Keratinocyte (primary cell): ENCODE measurements around the gene CYP3A4. TPM values are rescaled to one million over a fixed set of nuclear protein-coding genes. Genes with fewer than 3 reads are reported as not detected.
A peak's percentile ranks its signal among the peaks of the same experiment; 100 is the strongest.

Source experiments
- DNase-seq: peaks from one replicate; pipeline ENCODE4 v3.0.0-alpha.2; 2011; ENCODE audit warnings: low read depth, missing footprints, low spot score
- FAIRE-seq: peaks from 2 replicates; lab custom pipeline; 2011; peaks lifted over from hg19 to GRCh38; lab: Jason Lieb, UNC
- H2AFZ ChIP-seq: 2 replicates; pipeline ENCODE4 v1.6.0; 2012; ENCODE audit warnings: low read length, control low read depth, inconsistent platforms; ENCODE audit not compliant: control insufficient read depth
- H3K27ac ChIP-seq: 2 replicates; pipeline ENCODE4 v1.5.1; 2011; ENCODE audit warnings: low read length; ENCODE audit not compliant: control insufficient read depth, insufficient read depth
- H3K27me3 ChIP-seq: 3 replicates; pipeline ENCODE4 v1.6.0; 2011; ENCODE audit warnings: low read length; ENCODE audit not compliant: control insufficient read depth, insufficient read depth; ENCODE audit errors: extremely low read depth
- H3K36me3 ChIP-seq, 2 experiments: 2 replicates in 1 of 2; 3 replicates in 1 of 2; pipeline ENCODE4 v1.5.1; 2011; ENCODE audit warnings: low read length in 2 of 2, mild to moderate bottlenecking in 1 of 2; ENCODE audit not compliant: control insufficient read depth in 2 of 2, insufficient read depth in 2 of 2; ENCODE audit errors: extremely low read depth in 1 of 2
- H3K4me1 ChIP-seq: 3 replicates; pipeline ENCODE4 v1.5.1; 2011; ENCODE audit warnings: low read length; ENCODE audit not compliant: control insufficient read depth, insufficient read depth; ENCODE audit errors: extremely low read depth
- H3K4me2 ChIP-seq: 3 replicates; pipeline ENCODE4 v1.6.0; 2011; ENCODE audit warnings: low read depth, low read length; ENCODE audit not compliant: control insufficient read depth, insufficient read depth; ENCODE audit errors: extremely low read depth
- H3K4me3 ChIP-seq, 3 experiments: fragments of 200-600 bp in 1 of 3; sonication (generic) in 1 of 3; 2 replicates in 2 of 3; 3 replicates in 1 of 3; pipeline ENCODE4 v1.5.1; 2011 to 2016; ENCODE audit warnings: low read length in 3 of 3, mild to moderate bottlenecking in 3 of 3, control low read depth in 2 of 3, inconsistent platforms in 1 of 3, low read depth in 1 of 3, mixed read lengths in 1 of 3, mixed run types in 1 of 3, moderate library complexity in 1 of 3; ENCODE audit not compliant: control insufficient read depth in 2 of 3, insufficient read depth in 2 of 3; ENCODE audit errors: extremely low read depth in 1 of 3
- H3K79me2 ChIP-seq: 2 replicates; pipeline ENCODE4 v1.6.0; 2012; ENCODE audit warnings: low read length; ENCODE audit not compliant: control insufficient read depth, insufficient read depth
- H3K9ac ChIP-seq: 3 replicates; pipeline ENCODE4 v1.6.0; 2011; ENCODE audit warnings: low read length; ENCODE audit not compliant: control insufficient read depth, insufficient read depth; ENCODE audit errors: extremely low read depth
- H3K9me1 ChIP-seq: 3 replicates; pipeline ENCODE4 v1.6.0; 2011; ENCODE audit warnings: low read length; ENCODE audit not compliant: control insufficient read depth, insufficient read depth; ENCODE audit errors: extremely low read depth
- H3K9me3 ChIP-seq: 2 replicates; pipeline ENCODE4 v1.5.1; 2012; ENCODE audit warnings: low read depth, low read length; ENCODE audit not compliant: control insufficient read depth
- H4K20me1 ChIP-seq: 3 replicates; pipeline ENCODE4 v1.6.0; 2011; ENCODE audit warnings: low read length; ENCODE audit not compliant: control insufficient read depth, insufficient read depth; ENCODE audit errors: extremely low read depth
- EZH2 ChIP-seq: IDR thresholded peaks from one replicate; pipeline ENCODE4 v1.6.1; 2012; ENCODE audit warnings: inconsistent platforms, mild to moderate bottlenecking, low read length, moderate library complexity
- dilution Hi-C: fragments of 300-500 bp; cut with MboI; formaldehyde crosslinking; loops from one replicate; pipeline ENCODE4 v1.7.0; 2020; ENCODE audit warnings: low sequenced_read_pairs; ENCODE audit not compliant: extremely low pct_ligation_motif_present
- polyA plus RNA-seq, 5 experiments: library from polyadenylated mRNA; depleted of rRNA in 3 of 5; stranded (reverse) in 3 of 5; stranded (forward) in 1 of 5; unstranded in 1 of 5; fragments of >200 nt; gene quantifications; 1 replicate in 1 of 5; 2 replicates in 3 of 5; 3 replicates in 1 of 5; pipeline versions ENCODE4 v1.2.1 to v1.2.3, GENCODE V29; 2011 to 2012; ENCODE audit warnings: missing spikeins in 2 of 5, low read depth in 1 of 5, low replicate concordance in 1 of 5
- TF ChIP-seq, protein P1 (sequence below), 3 experiments: IDR thresholded peaks in 1 of 3; conservative IDR thresholded peaks in 1 of 3; optimal IDR thresholded peaks in 1 of 3; 2 replicates in 2 of 3; 3 replicates in 1 of 3; pipeline versions ENCODE3 to v1.5.1; 2011; ENCODE audit warnings: low read length in 3 of 3, mild to moderate bottlenecking in 3 of 3, moderate library complexity in 2 of 3, control low read depth in 1 of 3, inconsistent platforms in 1 of 3; ENCODE audit not compliant: insufficient read depth in 2 of 3; ENCODE audit errors: extremely low read depth in 1 of 3

The CYP3A4 gene
- polyA plus RNA-seq, 1 donor (not counting 4 experiments of a cell fraction or from before 2014, with no cell fraction given) = not detected

DNA sequence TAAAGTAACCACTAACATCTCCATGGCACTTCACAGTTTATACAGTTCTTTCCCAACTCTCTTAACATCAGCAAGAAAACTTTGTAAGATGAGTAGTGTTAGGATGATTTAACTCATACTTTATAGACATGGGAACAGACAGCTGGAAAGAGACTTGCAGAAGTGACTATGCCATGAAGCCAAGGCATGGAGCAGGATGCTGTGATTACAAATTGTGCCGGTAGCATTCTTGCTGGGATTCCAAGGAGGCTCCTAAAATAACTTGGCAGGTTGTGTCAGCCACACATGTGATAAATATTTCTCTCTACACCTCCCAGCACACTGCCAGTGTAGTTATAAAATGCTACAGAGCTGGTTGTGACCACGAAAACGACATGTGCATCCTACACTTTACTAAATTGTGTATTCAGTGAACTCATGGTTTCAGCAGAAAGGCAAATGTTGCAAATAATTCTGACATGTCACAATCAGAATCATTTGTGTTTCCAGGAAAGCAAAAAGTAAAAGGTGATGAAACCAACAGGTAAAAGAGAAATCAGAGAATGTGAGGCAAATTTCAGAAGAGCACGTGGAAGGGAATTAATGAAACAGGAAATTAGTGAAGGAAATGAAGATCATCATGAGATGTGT lies 5.6 kb upstream of the CYP3A4 start:
- Histone ChIP-seq H3K36me3 (no peaks in the 10 kb centered on the region), H3K4me1 (peaks cover 18% of the 10 kb centered on the region), H3K9me3 (no peaks in the 10 kb centered on the region), H3K79me2 (no peaks in the 10 kb centered on the region), H3K27ac (no peak overlapping the region), H3K27me3 (no peaks in the 10 kb centered on the region), H3K9ac (no peak overlapping the region), H4K20me1 (no peaks in the 10 kb centered on the region), H3K4me2 (no peak overlapping the region), H2AFZ (no peak overlapping the region), H3K9me1 (no peaks in the 10 kb centered on the region), H3K4me3 (no peak overlapping the region)
- no peak for DNase-seq
- FAIRE-seq = no peak
- TF ChIP-seq EZH2 = no peak
- TF ChIP-seq, protein P1, sequence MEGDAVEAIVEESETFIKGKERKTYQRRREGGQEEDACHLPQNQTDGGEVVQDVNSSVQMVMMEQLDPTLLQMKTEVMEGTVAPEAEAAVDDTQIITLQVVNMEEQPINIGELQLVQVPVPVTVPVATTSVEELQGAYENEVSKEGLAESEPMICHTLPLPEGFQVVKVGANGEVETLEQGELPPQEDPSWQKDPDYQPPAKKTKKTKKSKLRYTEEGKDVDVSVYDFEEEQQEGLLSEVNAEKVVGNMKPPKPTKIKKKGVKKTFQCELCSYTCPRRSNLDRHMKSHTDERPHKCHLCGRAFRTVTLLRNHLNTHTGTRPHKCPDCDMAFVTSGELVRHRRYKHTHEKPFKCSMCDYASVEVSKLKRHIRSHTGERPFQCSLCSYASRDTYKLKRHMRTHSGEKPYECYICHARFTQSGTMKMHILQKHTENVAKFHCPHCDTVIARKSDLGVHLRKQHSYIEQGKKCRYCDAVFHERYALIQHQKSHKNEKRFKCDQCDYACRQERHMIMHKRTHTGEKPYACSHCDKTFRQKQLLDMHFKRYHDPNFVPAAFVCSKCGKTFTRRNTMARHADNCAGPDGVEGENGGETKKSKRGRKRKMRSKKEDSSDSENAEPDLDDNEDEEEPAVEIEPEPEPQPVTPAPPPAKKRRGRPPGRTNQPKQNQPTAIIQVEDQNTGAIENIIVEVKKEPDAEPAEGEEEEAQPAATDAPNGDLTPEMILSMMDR (optimal IDR thresholded peaks at IDR 0.05 in 1 of 3, IDR thresholded peaks at IDR 0.05 in 1 of 3, conservative IDR thresholded peaks at IDR 0.05 in 1 of 3; ENCODE audit: extremely low read depth in 1 of 3, insufficient read depth in 2 of 3, low read length in 3 of 3) = no peak
- dilution Hi-C loops = no loop called here

DNA sequence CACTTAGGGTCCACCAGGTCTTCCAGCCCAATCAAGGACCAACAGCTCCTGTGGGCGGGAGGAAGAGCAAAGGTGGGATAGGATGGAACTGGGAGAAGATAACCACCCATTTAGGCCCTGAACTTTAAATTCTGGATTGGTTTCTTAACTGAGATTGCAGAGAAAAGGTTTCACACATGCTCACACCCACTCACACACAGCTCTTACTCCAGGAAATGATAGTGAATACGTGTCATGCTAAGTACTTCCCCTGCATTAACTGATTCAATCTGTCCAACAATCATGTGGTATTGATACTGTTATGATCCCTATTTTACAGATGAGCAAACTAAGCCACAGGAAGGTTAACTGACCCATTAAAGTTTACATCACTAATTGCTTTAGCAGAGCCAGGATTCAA lies 4.6 kb upstream of the CYP3A4 start:
- H2AFZ ChIP-seq = no peak overlapping the region
- H3K27me3 ChIP-seq = no peaks in the 10 kb centered on the region
- no peak overlapping the region for H3K4me2 ChIP-seq
- no peaks in the 10 kb centered on the region for H3K79me2 ChIP-seq
- H4K20me1 ChIP-seq = no peaks in the 10 kb centered on the region
- TF ChIP-seq, protein P1 (optimal IDR thresholded peaks at IDR 0.05 in 1 of 3, IDR thresholded peaks at IDR 0.05 in 1 of 3, conservative IDR thresholded peaks at IDR 0.05 in 1 of 3; ENCODE audit: extremely low read depth in 1 of 3, insufficient read depth in 2 of 3, low read length in 3 of 3) = no peak
- TF ChIP-seq EZH2 = no peak
- no peaks in the 10 kb centered on the region for H3K36me3 ChIP-seq
- H3K4me1 ChIP-seq = peaks cover 18% of the 10 kb centered on the region
- H3K9ac ChIP-seq = no peak overlapping the region
- peak; percentile 53 for FAIRE-seq
- H3K9me1 ChIP-seq = no peaks in the 10 kb centered on the region
- no peaks in the 10 kb centered on the region for H3K9me3 ChIP-seq
- no peak for DNase-seq
- no peak overlapping the region for H3K27ac ChIP-seq
- dilution Hi-C loops = no loop called here
- no peak overlapping the region for H3K4me3 ChIP-seq
